ENCODE data around the gene TOMM20.

TOMM20 gene

GRCh38 chr1:235128456-235129328, at the start of gene TOMM20 (continued):
- TF ChIP-seq PRDM4 (tag by site-specific recombination; IDR thresholded peaks at IDR 0.05), result no peak
- TF ChIP-seq ZNF660 (tag by site-specific recombination; IDR thresholded peaks at IDR 0.05), result peak; percentile 53; the same call in 1 of the 2 replicates
- TF ChIP-seq IKZF3 (tag by site-specific recombination; IDR thresholded peaks at IDR 0.05), result peak; percentile 99

GRCh38 chr1:235176486-235176885, 47.8 kb upstream of the TOMM20 start:
- no peaks in the 10 kb centered on the region for H3K4me1 ChIP-seq (ENCODE audit: control insufficient read depth, insufficient read depth, low read length)
- no peaks in the 10 kb centered on the region for H3K9me3 ChIP-seq (ENCODE audit: control insufficient read depth, insufficient read depth, low read depth, low read length)
- TF ChIP-seq GLIS1 (tag by site-specific recombination; IDR thresholded peaks at IDR 0.05), result peak; percentile 65
- TF ChIP-seq ZNF2 (tag by site-specific recombination; IDR thresholded peaks at IDR 0.05), result no peak
- H3K27ac ChIP-seq (ENCODE audit: extremely low read depth, low read depth, low read length), result no peak overlapping the region
- H3K36me3 ChIP-seq (ENCODE audit: control insufficient read depth in 2 of 2, insufficient read depth in 1 of 2, low read length in 2 of 2), result peaks cover 73 to 94% of the 10 kb centered on the region in 2 experiments
- ChIA-PET CTCF (interaction anchor here (1.3 kb wide), 1 partner anchor 20 kb away, joined by 3 read pairs; no protein-coding TSS in a partner anchor), POLR2A (no interaction called here)
- no peak overlapping the region for H3K4me3 ChIP-seq (ENCODE audit: low read depth, low read length)

- Histone ChIP-seq H3K9me3 (ENCODE audit: control insufficient read depth, insufficient read depth, low read depth, low read length) (no peaks in the 10 kb centered on the region), H3K4me1 (ENCODE audit: control insufficient read depth, insufficient read depth, low read length) (no peaks in the 10 kb centered on the region), H3K36me3 (ENCODE audit: control insufficient read depth in 2 of 2, insufficient read depth in 1 of 2, low read length in 2 of 2) (peaks cover 60 to 62% of the 10 kb centered on the region in 2 experiments), H3K27ac (ENCODE audit: extremely low read depth, low read depth, low read length) (no peak overlapping the region), H3K4me3 (ENCODE audit: low read depth, low read length) (no peak overlapping the region)
- ChIA-PET CTCF (no interaction called here), POLR2A (interaction anchor here (0.7 kb wide), 1 partner anchor 109 kb away, joined by 3 read pairs; no protein-coding TSS in a partner anchor)
- no peak for TF ChIP-seq ZNF202 (tag by site-specific recombination; IDR thresholded peaks at IDR 0.05; ENCODE audit: borderline replicate concordance)
- TF ChIP-seq KLF17 (tag by site-specific recombination; IDR thresholded peaks at IDR 0.05), result no peak
- peak; percentile 22; the same call in 1 of the 2 replicates for TF ChIP-seq PRDM6 (tag by site-specific recombination; IDR thresholded peaks at IDR 0.05)
These were observed 41.3 kb upstream of the TOMM20 start for GRCh38 chr1:235169986-235170385.

GRCh38 chr1:235168375-235168774, 39.7 kb upstream of the TOMM20 start:
- Histone ChIP-seq H3K4me3 (ENCODE audit: low read depth, low read length) (no peak overlapping the region), H3K9me3 (ENCODE audit: control insufficient read depth, insufficient read depth, low read depth, low read length) (no peaks in the 10 kb centered on the region), H3K4me1 (ENCODE audit: control insufficient read depth, insufficient read depth, low read length) (no peaks in the 10 kb centered on the region), H3K27ac (ENCODE audit: extremely low read depth, low read depth, low read length) (no peak overlapping the region), H3K36me3 (ENCODE audit: control insufficient read depth in 2 of 2, insufficient read depth in 1 of 2, low read length in 2 of 2) (peaks cover 43 to 49% of the 10 kb centered on the region in 2 experiments)
- peak; percentile 78 for TF ChIP-seq ZNF513 (tag by site-specific recombination; IDR thresholded peaks at IDR 0.05)
- peak; percentile 88 for TF ChIP-seq ZNF600 (tag by site-specific recombination; IDR thresholded peaks at IDR 0.05)
- no peak for TF ChIP-seq PRDM1 (tag by site-specific recombination; IDR thresholded peaks at IDR 0.05)
- no peak for TF ChIP-seq ZFP3 (tag by site-specific recombination; IDR thresholded peaks at IDR 0.05; ENCODE audit: low read depth)
- no peak for TF ChIP-seq ZNF530 (tag by site-specific recombination; IDR thresholded peaks at IDR 0.05; ENCODE audit: low read depth)
- TF ChIP-seq ZNF132 (tag by site-specific recombination; IDR thresholded peaks at IDR 0.05; ENCODE audit: borderline replicate concordance), result no peak
- TF ChIP-seq KLF7 (tag by site-specific recombination; IDR thresholded peaks at IDR 0.05; ENCODE audit: borderline replicate concordance), result no peak
- POLR2A ChIA-PET, result no interaction called here
- CTCF ChIA-PET, result interaction anchor here (0.6 kb wide), 1 partner anchor 67 kb away, joined by 4 read pairs; no protein-coding TSS in a partner anchor
